RWPE1 (cell line): ENCODE data around the gene TNFRSF14.
"Not testable (repeated sequence)": the region's sequence is repeated elsewhere in the genome, so short reads cannot be mapped to it uniquely, and the experiment has no call there.

Source experiments
- CTCF ChIA-PET: fragments of 350-600 bp; sonication (Branson Sonifier 250); formaldehyde crosslinking; extraction: SDS; loops from one replicate; lab custom pipeline; 2021; lab: Yijun Ruan, JAX
- POLR2A ChIA-PET: fragments of 400-600 bp; formaldehyde crosslinking; extraction: SDS; loops from one replicate; lab custom pipeline; 2020; ENCODE audit warnings: antibody characterized with exemption; ENCODE audit not compliant: low non-redundant PET; lab: Yijun Ruan, JAX
- DNase-seq: peaks from one replicate; pipeline ENCODE4 v3.0.0; 2012; ENCODE audit warnings: low spot score
- H3K27ac ChIP-seq: fragments of 450-650 bp; 2 replicates; pipeline ENCODE4 v1.5.1; 2017
- CTCF ChIP-seq: fragments of 450-650 bp; conservative IDR thresholded peaks from 2 replicates; pipeline ENCODE4 v1.5.1; 2017; ENCODE audit warnings: low read depth, mild to moderate bottlenecking

The TNFRSF14 gene

GRCh38 chr1:2547210-2548067 lies 8.7 kb upstream of the TNFRSF14 start:
- CTCF ChIA-PET = interaction anchor here (0.6 to 1.2 kb wide), 6 partner anchors 13 to 133 kb away, joined by 3 to 5 read pairs (median 4); partner anchors contain the start of gene HES5
- POLR2A ChIA-PET = no interaction called here
- no peak for DNase-seq
- no peak for TF ChIP-seq CTCF
- peak overlapping the region; percentile 83 for H3K27ac ChIP-seq

- peak overlapping the region; percentile 83 for H3K27ac ChIP-seq
- POLR2A ChIA-PET = no interaction called here
- DNase-seq = peak; percentile 81
- peak; percentile 93 for TF ChIP-seq CTCF
- CTCF ChIA-PET = interaction anchor here (0.6 to 1.3 kb wide), 4 partner anchors 14 to 24 kb away, joined by 3 to 5 read pairs (median 4); no protein-coding TSS in a partner anchor
These were observed 8.0 kb upstream of the TNFRSF14 start for GRCh38 chr1:2548068-2548589.

GRCh38 chr1:2549367-2550029 lies 6.7 kb upstream of the TNFRSF14 start:
- H3K27ac ChIP-seq = peak overlapping the region; percentile 83
- POLR2A ChIA-PET, DNase-seq: not testable (repeated sequence)
- CTCF ChIA-PET = interaction anchor here (0.7 to 1.3 kb wide), 2 partner anchors 20 to 25 kb away, joined by 3 read pairs; no protein-coding TSS in a partner anchor

- CTCF ChIA-PET, POLR2A ChIA-PET, DNase-seq, H3K27ac ChIP-seq: not testable (repeated sequence)
These were observed 5.8 kb upstream of the TNFRSF14 start for GRCh38 chr1:2550309-2550861.

- POLR2A ChIA-PET, DNase-seq, H3K27ac ChIP-seq: not testable (repeated sequence)
- CTCF ChIA-PET = interaction anchor here (0.7 kb wide), 1 partner anchor 23 kb away, joined by 3 read pairs; no protein-coding TSS in a partner anchor
These were observed 4.6 kb upstream of the TNFRSF14 start for GRCh38 chr1:2551544-2551943.

- CTCF ChIA-PET = no interaction called here
- POLR2A ChIA-PET = no interaction called here
- H3K27ac ChIP-seq = no peak overlapping the region
- no peak for TF ChIP-seq CTCF
- no peak for DNase-seq
These were observed 4.0 kb upstream of the TNFRSF14 start for GRCh38 chr1:2552189-2552588.

GRCh38 chr1:2553076-2553475 lies 3.1 kb upstream of the TNFRSF14 start:
- CTCF ChIA-PET, DNase-seq, POLR2A ChIA-PET, H3K27ac ChIP-seq: not testable (repeated sequence)

- no peak for TF ChIP-seq CTCF
- DNase-seq = no peak
- POLR2A ChIA-PET = no interaction called here
- H3K27ac ChIP-seq = no peak overlapping the region
- CTCF ChIA-PET = no interaction called here
These were observed 2.1 kb upstream of the TNFRSF14 start for GRCh38 chr1:2553871-2554620.
